ENCODE results near the gene MACF1.

Gene MACF1

DNA sequence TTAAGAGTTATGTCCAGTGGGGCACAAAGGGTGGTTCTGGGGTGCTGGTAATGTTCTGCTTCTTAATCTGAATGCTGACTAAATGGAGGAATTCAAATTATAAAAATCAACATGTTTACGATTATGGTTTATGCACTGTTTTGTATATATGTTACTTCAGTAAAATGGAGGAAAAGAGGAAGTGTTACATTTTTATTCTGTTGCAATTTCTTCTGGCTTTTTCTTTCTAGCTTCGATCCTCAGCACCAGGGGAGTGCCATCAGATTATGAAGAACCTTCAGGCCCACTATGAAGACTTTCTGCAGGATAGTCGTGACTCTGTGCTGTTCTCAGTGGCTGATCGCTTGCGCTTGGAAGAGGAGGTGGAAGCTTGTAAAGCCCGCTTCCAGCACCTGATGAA lies 105.5 kb downstream of the MACF1 start:
- no peak for DNase-seq

DNA sequence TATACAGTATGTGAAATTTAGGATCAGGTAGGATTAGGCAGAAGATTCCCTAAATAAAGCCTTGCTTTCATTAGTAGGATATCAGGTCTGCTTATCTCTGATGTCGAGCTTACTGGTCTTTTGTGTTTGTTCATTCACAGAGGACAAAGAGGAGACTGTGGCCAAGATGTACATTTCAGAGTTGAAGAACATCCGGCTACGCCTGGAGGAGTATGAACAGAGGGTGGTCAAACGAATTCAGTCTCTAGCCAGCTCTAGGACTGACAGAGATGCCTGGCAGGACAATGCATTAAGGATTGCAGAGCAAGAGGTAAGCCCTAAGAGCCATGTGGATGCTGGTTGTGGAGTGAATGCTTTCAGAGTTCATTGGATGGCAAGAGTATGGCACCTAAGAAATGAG lies 106.2 kb downstream of the MACF1 start:
- no peak for DNase-seq

DNA sequence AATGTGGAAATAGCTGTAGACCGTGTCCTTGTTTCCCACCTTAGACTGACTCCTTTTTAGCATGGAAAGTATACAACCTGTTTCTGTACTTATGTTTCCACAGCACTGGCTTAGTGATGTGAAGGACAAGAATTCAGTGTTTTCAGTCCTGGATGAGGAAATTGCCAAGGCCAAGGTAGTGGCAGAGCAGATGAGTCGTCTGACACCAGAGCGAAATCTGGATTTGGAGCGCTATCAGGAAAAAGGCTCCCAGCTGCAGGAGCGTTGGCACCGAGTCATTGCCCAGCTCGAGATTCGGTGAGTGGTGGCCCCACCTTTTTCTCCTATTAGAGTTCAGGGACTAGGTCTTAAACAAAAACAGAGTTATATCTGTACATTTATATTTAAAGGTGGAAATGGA lies 112.6 kb downstream of the MACF1 start:
- DNase-seq = no peak

DNA sequence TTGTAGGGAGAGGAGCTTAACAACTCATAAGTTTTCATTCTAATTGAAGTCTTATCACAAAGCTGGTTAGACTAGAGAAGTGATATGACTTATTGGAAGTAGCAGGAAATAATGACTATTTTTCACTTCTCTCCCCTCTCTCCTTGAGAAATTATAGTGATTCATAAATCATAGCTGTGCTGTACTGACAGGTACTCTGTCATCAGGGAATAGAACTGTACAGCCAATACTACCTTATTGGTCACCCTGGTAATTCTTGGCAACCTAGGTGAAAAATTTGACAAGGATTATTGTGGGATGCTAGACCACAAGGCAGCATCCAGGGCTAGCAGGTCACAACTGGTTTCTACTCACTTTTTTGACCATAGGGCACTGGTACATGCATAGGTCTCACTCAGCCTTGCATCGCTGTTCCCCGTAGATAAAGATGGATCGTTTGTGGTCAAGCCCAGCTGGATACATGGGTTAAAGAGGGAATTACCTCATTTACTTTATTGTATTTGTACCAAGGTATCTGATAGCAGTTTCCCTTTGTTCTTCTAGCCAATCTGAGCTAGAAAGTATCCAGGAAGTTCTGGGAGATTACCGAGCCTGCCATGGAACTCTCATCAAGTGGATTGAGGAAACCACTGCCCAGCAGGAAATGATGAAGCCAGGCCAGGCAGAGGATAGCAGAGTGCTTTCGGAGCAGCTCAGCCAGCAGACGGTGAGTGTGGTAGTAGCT lies 113.6 kb downstream of the MACF1 start:
- no peak for DNase-seq

DNA sequence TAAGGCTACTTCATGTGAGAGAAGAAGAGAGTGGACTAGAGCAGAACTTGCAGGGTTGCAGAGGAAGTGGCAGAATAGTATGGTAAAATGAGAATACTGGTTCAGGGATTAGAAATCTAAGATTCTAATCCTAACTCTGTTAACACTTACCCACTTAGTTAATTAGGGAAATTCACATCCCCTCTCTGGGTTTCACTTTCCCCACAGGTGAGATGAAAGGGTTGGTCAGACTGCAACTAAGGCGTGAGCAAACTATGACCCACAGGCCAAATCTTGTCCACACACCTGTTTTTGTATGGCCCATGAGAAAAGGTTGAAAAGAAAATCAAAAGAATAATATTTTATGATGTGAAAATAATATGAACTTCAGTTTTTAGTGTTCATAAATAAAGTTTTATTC lies 117.5 kb downstream of the MACF1 start:
- DNase-seq = no peak

DNA sequence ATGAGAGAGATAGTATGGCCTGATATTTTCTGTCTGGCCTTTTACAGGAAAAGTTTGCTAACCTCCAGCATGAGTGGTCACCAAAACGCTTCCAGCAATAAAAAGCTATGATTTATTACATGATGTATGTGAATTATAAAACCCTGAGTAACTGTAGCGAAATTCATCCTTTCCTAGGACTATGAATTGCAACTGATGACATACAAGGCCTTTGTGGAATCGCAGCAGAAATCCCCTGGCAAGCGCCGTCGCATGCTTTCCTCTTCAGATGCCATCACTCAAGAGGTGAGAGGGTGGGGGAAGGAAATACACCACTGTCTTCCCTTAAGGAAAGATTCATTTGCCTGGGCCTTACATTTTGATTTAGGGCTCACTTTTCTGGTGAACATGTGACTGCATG lies 117.9 kb downstream of the MACF1 start:
- DNase-seq = no peak

DNA sequence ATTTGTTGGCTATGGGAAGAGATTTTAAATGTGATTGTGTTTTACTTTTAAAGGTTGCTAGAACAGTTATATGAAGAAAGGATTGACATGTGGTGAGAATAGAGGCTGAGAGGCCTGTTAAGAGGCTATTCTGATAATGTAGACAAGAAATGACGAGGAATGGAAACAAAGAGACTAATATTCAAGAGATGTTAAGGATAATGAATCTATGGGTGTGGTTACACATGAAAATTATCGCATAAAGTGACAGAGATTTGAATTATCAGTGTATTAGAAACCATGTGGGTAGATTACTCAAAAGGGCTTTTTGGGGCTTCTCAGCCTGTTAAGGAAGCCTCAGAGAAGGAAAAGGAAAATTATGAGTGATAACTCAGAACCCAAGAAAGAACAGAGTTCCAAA lies 120.4 kb downstream of the MACF1 start:
- no peak for DNase-seq

DNA sequence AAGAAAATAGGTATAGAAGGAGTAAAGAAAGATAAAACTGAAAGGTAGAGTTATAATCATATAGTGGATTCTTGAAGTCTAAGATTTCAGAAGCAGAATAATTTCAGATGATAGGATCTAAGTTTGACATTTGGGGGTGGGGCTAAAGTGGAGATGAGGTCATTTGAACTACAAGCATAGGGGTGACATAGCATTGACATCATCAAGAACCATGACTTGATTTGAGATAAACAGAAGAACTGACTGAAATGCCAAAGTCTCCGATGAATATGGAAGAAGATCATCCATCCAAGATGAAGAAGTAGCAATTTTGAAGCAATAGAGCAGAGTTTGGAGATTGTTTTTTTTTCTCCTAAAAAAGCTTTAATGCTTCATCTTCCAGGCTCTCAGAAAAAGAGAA lies 122.3 kb downstream of the MACF1 start:
- no peak for DNase-seq

DNA sequence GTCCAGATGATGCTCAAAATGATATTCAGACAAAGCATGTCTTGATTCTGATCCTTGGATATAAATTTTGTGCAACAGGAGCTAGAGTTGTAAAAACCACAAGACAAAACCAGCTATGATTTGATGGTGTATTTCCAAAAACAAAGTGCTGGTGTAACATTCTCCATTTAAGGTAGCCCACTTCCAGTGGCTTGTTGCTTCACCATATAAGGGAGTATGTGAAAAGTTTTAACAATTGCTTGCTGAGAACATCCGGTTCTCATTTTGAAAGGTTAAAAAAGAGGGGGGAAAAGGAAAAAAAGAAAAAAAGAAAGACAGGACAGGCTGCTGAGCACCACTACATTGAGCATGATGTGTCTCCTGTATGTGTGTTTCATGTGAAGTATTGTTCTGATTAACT lies 123.6 kb downstream of the MACF1 start:
- no peak for DNase-seq

DNA sequence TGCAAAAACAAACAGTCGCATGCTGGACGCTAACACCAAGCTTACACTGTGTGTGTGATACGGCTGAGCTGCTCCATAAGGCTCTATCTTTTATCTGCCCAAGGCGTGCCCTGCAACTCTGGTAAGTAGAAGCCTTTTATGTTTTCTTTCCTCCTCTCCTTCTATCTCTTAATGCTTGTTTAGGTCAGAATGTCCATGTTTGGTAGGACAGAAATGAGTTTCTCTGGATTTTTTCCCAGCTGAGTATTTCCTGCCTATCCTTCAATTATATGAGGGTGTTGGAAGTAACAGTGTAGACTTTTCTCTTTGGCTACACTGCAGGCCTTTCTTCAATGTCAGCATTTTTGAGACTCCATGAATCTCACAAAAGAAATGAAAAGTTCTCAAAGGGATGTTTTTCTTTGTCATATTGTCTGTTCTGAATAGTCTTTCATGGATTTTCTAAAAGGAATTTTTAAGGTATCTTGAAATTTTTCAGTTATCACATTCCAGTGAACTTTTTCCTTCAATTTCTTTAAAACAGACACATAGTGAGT lies 124.2 kb downstream of the MACF1 start:
- no peak for DNase-seq

DNA sequence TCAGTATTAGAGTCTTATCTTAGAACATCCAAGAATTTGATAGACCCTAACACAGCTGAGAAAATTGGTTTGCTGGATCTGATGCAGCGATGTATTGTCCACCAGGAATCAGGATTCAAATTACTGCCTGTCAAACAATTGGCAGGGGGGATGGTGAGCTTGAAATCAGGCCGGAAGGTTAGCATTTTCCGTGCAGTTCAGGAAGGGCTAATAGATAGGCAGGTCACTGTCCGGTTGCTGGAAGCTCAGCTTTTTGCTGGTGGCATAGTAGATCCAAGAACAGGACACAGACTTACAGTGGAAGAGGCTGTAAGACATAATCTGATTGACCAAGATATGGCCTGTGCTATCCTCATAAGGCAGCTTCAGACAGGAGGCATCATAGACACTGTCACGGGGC lies 127.2 kb downstream of the MACF1 start:
- no peak for DNase-seq

DNA sequence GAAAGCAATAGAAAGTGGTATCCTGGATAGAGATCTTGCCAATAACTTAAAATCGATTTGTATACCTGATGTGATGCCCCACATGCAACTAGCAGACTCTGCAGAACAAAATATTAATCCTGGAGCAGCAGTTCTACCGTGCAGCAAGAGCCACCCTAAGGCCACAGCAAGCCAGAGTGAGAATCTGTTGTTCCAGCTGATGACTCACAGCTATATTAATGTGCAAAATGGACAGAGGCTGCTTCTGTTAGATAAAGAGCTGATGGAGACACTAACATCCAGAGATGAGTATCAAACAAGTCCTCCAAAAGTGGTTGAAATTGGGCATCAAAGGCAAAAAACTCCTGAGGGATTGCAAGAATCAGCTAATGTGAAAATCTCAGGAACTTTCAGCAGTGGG lies 127.8 kb downstream of the MACF1 start:
- DNase-seq = no peak

DNA sequence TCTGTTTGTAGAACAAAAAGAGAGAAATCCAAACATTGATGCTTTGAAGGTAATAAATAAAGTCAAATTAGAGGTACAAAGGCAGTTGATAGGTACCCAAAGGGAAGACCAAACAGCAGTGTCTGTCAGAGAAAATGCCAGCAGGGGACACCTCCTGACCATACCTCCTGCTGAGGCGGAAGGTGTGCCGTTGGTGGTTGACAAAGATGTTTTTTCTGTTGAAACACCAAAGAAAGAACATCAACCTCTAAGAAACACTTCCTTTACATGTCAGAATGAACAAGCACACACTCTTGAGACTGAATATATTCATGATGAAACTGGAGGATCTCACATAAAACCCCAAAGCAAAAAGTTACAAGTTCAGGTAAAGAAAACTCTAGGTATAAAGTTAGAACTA lies 128.3 kb downstream of the MACF1 start:
- DNase-seq = no peak

DNA sequence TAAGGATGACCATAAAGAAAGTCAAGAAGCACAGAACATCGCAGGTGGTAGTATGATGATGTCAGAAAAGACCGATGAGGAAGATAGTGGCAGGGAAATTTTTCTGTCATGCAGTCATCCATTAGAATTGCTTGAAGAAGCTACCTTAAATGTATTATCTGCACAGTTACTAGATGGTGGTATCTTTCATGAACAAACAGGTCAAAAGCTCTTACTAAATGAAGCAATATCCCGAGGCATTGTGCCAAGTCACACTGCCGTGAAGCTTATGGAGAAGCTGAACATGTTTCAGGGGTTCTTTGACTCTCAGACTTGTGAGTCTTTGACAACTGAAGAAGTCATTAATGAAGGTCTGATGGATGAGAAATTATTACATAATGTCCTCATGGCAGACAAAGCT lies 128.8 kb downstream of the MACF1 start:
- DNase-seq = no peak

DNA sequence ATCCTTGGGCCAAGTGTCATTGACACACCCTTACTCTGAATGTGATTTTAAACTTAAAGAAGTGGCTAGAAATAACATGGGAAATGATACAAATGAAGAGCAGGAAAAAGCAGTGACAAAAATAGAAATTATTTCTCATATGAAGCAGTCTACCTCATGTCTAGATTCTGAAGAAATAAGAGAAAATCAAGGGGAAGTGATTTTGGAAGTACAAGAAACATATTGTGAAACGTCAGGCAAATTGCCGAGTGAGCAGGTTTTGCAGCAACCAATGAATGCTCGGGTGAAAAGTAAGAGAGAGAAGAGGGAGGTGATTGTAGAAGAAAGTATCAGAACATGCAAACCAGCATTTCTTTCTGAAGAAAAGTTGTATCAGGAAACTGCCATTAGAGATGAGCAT lies 130.7 kb downstream of the MACF1 start:
- DNase-seq = no peak

DNA sequence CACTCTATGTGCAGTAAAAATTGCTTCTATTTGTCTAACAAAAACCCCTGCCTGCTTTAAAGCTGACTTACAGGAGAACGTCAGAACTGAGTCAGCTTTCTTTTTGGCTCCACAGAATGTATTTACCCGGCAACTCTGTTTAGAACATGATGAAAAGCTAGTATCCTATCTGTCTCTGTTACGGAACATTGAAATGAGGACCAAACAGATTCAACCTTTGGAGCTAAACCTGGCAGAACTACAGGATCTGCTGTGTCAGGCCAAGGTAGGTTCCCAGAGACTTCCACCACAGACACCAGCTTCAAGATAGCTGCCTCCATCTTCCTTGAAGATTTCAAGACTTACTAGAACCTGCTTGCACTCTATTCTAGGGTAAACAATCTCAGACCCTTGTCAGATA lies 132.6 kb downstream of the MACF1 start:
- DNase-seq = no peak

DNA sequence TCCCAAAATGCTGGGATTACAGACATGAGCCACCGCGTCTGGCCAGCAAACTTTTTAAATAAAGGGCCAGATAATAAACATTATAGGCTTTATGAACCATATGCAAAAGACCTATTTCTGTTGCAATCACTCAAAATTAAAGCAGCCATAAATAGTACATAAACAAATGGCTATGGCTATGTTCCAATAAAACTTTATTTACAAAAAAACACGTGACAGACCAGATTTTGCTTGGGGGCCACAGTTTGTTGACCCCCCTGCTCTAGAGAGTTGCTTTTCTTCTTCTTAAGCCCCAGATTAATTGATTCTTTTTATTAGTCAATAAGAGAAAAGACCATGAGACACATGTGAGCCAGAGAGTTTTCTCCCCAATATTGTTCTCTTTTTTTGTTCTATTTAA lies 138.3 kb downstream of the MACF1 start:
- DNase-seq = no peak

DNA sequence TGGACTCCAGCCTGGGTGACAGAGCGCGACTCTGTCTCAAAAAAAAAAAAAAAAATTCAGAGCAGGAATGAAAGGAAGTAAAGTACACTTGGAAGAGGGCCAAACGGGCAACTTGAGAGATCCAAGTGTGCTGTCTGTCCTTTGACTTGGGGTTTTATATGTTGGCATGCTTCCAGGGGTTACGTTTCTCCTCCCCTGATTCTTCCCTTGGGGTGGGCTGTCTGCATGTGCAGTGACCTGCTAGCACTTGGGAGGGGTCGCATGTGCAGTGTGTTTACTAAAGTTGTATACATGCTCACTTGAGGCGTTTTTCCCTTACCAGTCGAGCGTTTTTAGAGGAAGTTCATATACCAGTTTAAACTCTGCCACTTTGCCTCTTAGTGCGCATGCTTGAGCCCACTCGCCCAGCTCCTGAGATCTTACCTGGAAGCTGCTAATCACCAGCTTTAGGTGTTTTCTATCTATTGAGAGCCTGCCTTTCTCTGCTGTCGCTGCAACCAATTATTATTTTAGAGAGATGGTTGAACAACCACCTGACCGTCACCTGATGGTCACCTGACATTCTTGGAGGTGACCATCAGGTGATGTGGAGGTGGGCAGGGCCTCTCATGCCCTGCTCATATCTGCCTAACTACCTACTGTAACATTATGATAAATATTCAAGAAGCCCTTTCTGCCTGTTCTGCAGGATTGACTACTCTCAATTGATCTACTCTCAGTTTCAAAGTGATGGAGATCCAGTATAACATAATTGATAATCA lies 140.1 kb downstream of the MACF1 start:
- no peak for DNase-seq

DNA sequence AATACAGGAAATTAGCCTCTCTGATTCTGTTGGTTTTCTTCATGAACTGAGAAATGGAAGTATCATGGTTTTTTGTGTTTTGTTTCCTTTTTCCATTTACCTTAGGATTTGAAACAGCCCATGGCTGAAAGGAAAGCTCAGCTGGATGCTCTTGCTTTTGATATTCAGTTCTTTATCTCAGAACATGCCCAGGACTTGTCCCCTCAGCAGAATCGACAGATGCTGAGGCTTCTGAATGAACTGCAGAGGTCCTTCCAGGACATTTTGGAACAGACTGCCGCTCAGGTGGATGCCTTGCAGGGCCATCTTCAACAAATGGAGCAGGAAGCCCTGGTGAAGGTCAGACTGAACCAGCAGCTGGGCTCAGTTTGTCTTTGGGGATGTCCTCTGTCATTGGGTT lies 142.4 kb downstream of the MACF1 start:
- DNase-seq = no peak

DNA sequence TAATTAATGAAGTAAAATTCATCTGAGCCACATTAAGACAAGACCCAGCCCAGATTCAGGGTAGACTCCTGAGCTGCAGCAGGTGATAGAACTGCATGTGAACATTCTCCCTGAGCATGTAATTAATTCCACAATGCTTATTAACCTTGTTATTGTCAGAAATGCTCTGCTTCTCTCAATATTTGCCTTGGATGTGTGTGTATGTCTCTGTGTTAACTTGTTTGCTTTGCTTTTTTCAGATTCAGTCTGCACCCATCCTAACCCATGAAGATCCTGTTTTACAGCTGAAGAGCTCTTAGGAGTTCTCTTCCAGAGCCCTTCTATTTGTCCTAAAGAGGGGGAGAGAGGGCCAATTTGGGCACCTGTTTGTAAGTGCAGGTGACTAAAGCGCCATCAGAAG lies 143.8 kb downstream of the MACF1 start:
- no peak for DNase-seq

DNA sequence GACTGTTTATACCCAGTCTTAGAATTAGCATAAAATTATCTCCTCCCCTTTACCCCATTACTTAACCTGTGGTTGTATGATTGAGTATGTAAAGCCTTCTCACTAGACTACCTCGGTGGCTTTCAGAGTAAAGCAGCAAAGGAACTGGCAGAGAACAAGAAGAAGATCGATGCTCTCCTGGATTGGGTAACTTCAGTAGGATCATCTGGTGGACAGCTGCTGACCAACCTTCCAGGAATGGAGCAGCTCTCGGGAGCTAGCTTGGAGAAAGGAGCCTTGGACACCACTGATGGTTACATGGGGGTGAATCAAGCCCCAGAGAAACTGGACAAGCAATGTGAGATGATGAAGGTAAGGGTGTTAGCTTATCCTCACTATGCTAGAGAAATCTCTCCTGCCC lies 148.4 kb downstream of the MACF1 start:
- DNase-seq = no peak

DNA sequence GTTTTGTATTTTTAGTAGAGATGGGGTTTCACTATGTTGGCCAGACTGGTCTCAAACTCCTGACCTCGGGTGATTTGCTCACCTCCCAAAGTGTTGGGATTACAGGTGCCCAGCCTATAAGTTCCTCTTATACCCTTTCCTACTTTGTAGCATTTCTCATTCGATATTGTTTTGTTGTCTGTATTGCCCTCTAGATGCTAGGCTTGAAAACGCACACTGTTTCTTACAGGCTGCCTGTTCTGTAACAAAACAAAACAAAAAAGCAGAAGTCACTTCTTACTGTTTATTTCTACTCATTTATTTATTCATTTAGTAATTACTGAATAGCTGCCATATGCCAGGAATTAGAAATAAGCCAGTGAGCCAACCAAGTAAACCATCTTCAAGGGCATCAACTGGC lies 150.1 kb downstream of the MACF1 start:
- DNase-seq = no peak

DNA sequence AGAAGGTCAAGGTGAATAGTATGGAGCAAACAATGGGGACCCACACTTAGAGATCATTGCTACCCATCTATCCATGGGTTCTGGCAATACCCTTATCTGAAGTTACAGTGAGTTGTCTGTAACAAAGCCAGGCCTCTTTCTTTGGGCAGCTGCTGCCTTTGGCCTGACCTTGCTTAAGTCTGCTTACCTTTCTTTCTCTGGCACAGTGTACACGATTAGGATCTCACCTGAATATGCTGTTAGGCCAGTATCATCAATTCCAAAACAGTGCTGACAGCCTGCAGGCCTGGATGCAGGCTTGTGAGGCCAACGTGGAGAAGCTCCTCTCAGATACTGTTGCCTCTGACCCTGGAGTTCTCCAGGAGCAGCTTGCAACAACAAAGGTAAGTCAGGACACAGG lies 154.0 kb downstream of the MACF1 start:
- DNase-seq = no peak

DNA sequence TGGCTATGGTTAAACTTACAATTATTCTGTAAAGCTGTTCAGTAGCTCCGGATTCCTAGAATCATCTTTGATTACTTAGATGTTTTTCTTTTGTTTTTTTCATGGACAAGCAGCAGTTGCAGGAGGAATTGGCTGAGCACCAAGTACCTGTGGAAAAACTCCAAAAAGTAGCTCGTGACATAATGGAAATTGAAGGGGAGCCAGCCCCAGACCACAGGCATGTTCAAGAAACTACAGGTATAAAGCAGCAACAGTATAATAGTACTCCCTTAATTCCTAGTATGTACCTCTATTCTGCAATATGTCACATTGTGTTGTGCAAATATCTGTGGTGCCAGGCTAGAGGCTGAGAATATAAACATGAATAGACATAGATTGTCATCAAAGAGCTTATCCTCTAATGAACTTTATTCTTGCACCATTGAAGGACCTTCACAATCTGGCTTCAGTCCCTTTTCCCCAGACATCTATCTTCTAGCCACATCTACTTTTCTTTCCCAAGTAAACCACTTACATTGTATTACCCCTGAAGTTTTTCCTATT lies 154.6 kb downstream of the MACF1 start:
- DNase-seq = no peak

All from stimulated activated CD4-positive, alpha-beta T cell treated with anti-CD3 and anti-CD28 coated beads, Interleukin-2, amount 100 ng/mL, for 24 hours (primary cell).